ENCODE measurements around the gene SPRR3.

The SPRR3 gene, protein sequence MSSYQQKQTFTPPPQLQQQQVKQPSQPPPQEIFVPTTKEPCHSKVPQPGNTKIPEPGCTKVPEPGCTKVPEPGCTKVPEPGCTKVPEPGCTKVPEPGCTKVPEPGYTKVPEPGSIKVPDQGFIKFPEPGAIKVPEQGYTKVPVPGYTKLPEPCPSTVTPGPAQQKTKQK

DNA sequence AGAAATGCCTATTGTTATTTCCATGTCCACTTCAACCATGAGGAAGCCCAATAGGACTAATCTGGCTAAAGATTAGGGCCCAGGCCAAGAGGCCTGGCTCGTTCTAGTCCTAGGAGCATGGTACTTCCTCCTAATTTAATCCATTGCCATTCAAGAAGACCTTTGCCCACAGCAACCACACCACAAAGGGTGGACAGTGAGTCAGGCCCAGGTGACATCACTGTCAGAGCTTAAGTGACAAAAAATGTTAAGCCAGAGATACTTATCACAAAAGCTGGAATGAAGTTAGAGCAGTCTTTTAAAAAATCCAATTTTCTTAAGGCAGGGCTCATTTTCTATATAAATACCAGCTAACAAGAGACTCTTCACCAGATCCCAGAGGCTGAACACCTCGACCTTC, at the start of gene SPRR3:
Gene SPRR3, plus strand, starts transcription at position 368 of the 400 bp plus-strand sequence. CDS start 1,272 bp downstream, outside the sequence.
- no peak for DNase-seq

DNA sequence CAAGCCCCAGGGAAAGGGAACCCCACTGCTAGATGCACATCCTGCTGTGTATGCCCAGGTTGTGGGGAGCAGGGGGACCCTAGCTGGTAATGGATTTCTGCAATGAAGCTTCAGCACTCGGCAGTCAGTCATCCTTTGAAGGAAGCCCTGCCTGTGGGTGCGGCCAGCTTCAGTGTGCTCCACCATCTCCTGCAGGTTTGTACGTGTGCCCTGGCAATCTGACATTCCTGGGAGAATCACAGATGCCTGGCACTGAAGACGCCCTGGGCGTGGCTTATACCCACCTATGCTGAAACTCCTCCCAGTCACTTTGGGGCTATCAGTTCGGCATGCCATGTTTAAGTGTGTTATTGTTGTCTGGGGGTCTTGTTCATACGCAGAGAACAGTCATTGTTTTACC, 47.8 kb upstream of the SPRR3 start:
- no peak for DNase-seq

DNA sequence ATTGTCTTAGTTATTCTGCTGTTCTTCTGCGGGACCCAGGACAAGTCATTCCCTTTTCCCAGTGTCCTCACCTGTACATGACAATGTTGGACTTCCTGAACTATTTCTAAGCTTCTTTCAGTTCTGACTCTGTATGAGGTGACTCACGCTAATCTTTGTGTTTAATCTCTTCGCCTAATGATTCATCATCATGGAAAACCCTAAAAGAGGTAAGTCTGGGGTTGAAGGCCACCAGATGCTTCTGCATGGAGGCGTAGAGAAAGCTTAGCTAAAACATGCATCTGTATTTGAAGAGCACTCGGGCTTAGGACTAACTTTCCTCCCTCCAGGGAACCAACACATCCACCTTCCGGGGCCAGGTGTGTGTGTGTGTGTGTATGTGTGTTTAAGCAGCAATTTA, 47.1 kb upstream of the SPRR3 start:
- no peak for DNase-seq

DNA sequence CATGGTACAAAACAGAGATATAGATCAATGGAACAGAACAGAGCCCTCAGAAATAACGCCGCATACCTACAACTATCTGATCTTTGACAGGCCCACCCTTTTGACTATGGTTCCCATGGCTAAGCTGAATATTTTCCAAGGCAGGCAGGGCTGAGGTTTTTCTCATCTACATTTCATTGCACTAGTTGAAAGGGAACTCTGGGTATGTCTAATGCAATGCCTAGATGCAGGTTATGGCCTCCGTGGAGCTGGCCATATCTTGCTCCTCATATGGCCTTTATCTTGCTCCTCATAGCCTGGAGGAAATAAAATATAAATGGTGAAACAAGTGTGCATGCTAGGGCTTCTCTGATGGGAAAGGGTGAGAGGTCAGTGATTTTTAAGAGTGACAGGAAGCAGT, 44.0 kb upstream of the SPRR3 start:
- DNase-seq: no peak

DNA sequence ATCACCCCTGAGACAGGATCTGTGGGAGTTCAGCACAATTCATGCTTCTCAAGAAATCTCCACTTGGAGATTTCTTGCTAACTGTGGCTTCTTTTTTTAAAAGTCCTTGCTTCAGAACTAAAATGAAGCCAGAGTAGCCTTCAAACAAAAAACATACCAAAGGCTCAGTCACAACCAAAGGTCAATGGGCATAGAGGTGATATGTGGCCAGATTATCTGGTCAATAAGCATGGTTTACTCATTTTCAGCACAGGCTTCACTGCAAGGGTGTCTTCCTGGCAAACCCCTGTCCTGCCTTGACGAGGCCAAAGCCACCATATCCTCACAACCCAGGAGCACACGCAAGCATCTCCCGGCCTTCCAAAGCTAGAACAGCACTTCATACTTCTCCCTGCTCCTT, 42.3 kb upstream of the SPRR3 start:
- no peak for DNase-seq

DNA sequence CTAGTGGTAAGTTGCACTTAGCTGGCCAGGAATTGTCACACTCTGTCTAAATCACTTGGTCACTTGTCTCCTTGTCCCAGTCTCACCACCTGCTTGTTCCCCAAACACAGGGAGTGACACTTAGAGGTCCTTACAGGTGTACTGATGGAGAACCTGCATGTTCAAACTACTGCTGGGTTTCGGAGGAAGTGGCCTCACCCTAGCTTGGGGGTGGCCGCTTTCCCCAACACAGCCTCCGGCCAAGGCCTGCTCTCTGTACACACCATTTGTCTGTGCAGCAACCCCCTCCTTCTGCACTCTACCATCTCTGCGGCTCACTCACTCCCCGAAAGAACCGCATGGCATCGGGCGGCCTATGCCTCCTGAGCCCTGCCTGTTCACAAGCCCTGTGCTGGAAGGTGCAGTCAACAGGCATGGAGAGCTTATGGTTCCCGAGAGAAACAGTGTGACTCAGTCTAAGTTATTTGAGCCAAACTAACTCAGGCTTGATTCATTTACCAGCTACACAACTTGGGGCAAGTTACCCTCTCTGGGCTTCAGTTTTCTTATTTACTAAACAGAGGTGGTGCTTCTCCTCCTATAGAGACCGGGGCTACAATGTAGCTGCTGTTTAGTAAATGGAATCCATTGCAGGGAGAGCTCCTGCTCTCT, 41.6 kb upstream of the SPRR3 start:
- no peak for DNase-seq

DNA sequence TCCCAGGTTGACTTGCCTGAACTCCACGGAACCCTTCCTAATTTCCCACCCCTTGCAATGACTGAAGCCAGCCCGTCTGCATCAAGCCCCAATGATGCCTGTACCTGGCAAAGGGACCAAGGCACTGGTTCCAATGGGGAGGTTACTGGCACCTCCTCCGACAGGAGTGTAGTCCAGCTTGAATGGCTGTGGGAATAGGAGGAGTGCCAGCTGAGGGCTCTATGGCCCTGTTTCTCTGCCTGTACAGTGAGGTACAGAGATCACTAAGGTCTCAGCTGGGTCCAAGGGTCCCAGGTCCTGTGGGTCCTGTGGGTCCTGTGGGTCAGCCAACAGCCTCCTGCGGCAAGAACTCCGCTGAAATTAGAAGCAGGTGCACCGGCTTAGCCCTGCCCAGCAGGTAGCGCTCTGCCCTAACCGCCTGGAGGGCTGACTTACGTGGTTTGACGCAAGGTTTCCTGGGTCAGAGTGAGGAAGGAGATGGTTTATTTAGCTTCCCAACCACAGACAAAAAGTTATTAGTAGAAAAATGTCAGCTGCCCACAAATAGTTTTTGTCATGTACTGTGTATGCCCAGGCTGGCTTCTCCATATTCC, 41.0 kb upstream of the SPRR3 start:
- DNase-seq: no peak

DNA sequence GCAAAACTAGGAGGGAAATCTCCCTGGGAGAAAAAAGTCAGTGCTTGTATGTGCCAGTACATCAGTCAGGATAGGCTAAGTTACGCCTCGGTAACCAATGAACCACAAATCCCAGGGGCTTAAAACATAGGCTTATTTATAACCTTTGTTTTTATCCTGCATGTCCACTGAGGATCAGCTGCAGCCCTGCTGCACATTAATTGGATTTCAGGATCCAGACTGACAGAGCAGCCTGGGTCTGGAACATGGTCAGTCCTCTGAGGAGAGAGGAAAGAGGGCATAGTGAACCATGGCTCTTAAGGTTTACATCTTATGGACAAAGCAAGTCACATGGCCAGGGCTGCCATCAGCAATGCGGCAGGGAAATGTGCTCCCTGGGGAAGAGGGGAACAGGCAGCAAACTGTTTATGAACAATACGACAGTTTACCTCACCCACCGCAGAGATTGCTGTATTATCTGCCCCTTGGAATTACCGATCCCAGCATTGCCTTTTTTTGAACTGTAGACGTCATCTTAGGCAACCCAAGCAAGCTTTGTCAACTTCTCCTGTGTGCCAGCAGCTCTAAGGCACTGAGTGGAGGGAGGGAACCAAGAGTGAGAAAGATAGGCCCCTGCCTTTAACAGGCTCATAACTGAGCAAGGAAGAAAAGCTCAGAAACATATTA, 40.2 kb upstream of the SPRR3 start:
- no peak for DNase-seq

DNA sequence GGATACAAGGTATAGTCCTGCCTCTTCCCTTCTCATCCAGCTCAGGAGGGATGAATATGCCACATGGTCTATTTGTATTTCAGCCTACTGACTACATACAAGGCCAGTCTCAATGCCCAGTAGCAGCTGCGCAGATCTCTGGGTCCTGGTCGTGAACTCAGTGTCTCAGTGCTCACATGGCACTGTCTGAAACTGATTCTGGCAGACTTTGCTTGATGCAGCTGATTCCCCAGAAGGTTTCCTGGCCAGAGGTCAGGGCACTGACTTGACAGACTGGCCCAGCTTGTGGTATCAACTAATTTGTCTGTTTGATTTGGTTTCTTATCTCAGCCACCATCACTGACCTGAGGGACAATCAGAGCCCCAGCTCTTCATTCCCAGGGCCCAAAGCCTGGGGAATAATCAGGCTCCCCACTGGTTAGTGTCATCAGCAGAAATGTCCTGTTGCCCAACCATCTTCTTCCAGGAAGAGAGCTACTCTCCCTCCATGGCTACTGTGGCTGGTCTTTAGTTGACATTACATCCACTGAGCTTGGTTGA, 38.6 kb upstream of the SPRR3 start:
- DNase-seq: no peak

DNA sequence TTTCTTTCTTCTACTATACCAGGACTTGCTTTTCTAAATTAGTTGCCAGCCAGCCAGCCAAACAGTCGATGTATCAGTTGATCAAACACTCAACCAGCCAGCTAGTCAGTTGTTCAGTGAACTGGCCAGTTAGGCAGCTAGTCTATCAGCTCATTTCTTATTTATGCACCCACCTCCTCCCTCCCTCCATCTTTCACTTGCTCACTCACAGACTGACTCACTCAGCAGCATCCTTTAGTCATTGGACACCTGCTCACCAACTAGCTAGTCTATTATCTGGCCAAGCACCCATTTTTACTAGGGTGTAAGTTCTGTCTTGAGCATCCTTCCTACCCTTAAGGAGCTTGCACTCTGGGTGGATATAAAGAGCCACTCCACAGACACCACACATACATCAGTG, 37.0 kb upstream of the SPRR3 start:
- DNase-seq: no peak

DNA sequence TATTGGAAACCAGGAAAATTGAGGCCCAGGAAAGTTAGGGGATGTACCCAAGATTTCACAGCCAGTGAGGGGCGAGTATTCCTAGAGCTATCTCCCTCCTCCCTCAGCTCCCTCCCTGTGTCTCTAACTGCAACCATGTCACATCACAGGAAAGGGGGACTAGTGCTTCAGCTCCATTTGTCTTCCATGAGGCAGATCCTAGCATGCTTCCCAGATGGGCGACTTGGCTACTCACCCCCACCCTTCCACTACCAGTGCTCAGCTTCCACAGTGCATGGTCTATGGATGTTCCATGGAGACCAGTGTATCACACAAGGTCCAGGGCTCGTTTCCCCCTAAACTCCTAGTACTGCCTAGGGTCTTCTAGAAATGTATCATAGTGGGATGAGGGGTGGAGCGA, 35.7 kb upstream of the SPRR3 start:
- no peak for DNase-seq

DNA sequence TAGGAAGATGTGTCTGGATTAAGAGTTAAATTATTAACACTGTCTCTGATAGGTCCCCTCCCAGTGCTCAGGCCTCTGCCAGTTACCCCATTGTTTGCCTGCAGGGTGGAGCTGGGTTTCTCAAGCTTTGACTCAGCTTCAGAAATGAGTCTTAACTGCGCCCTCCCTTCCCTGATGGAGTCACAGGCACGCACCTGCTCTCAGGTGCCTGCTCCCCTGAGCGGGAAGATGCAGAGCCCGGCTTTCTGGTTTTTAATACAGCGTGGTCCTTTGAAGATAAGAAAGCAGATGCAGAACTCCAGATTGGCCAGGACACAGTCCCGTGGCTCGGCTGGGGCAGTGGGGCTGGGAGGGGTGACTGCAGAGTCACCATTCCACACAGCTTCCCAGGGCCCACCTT, 34.3 kb upstream of the SPRR3 start:
- DNase-seq: no peak

DNA sequence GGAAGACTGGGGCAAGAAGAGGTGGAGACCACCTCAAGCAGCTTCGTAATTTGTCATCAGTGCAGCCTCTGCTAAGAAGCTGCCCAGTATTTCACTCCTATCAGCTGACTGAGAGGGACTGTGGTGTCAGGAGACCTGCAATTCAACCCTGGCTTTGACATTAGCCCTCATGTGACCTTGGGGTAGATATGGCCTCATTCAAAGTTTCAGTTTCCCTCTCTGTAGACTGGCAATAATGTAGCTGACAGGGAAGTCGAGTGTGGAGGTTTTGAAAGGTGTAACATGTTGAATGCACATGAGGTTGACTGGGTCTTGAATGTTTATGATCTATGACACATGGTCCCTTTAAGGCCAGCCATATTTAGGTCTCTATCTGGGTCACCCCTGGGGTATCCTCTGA, 33.3 kb upstream of the SPRR3 start:
- DNase-seq: no peak

DNA sequence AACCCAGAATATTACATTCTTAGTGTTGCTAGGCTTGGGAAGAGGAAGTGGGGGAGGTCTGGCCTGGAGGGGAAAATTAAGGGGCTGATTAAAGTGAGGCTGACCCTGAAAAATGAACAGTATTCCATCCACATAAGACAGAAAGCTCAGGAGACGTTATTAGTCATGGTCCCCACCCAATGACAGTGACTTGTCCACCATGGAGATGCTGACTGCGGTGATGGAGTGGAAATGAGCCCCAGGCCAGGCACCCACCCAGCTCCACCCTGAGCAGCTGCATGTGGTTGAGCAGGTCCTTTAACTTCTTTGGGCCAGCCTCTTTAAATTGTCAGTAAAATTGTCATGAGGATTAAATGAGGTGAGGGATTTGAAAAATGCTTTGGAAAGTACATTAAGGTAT, 32.5 kb upstream of the SPRR3 start:
- no peak for DNase-seq

DNA sequence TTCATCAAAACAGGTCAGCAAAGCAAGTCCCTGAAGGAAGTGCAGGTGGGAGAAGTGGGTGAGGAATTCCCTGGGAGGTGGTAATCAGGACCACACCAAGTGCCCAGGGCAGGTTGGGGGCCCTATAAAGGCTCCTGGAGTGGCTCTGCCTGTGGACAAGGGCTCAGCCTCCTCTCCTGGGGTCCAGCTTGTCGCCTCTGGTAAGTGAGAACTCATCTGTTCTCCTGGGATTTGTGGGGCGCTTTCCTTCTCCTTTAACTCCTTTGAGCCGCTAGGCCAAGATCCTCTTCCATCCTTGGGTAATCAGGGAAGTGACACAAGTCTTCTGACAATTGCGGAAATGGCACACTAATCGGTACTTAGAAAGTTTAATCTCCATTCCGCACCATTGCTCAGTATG, 31.1 kb upstream of the SPRR3 start, which contains the start of gene SPRR4:
Gene SPRR4, plus strand, starts transcription at position 154 of the 400 bp plus-strand sequence. CDS start 1,243 bp downstream, outside the sequence.
- DNase-seq: no peak

DNA sequence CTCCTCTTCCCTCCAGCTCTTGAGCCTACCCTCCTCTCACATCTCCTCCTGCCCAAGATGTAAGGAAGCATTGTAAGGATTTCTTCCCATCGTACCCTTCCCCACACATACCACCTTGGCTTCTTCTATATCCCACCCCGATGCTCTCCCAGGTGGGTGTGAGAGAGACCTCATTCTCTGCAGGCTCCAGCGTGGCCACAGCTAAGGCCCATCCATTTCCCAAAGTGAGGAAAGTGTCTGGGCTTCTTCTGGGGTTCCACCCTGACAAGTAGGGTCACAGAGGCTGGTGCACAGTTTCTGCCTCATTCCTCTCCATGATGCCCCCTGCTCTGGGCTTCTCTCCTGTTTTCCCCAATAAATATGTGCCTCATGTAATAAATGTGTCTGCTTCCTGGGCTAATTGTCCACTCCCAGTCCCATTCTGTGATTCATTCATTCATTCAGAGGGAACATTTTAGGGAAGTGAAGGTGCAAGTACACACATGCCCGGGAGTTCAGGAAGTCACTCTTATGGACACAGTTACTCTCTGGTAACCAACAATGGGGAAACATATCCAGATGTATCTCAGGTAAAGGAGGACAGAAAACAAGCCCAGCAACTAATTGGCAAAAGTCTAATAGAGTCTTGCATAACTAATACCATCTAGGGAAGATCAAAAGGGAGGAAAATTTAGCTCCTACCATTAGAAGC, 29.2 kb upstream of the SPRR3 start:
- DNase-seq: no peak

DNA sequence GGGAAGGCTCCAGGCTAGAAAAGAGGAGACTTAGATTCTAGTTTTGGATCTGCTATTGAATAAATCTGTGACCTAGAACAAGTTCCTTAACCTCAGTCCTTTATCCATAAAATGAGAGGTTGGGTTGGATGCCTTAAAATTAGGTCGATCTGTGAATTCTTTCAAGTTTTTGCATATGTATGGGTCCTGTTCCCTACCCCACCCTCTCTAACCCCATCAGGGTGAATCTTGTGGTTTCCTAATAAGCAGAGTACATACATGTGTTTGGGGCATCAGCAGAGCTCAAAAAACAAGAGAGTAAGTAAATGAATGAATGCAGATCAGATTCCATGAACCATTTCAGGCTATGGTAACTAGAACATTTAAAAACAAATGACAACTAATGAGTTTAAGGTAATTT, 24.9 kb upstream of the SPRR3 start:
- no peak for DNase-seq

DNA sequence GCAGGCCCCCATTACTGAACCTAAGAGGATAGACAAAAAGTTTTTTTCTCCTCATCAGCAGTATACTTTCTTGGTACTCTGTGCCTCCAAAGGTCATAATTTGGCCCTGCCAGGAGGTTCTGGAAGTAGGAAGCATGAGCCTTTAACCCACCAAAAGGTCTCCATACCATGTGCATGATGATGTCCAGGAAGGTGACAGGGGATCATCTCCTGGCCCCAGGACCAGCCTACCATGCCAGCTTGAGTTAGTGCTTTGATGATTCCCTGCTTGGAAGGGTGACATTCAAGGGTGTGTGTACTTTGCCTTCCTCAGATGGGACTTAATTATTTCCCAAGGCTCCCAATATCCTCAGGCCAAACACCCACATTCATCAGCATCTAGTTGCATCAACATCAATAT, 23.9 kb upstream of the SPRR3 start:
- no peak for DNase-seq

DNA sequence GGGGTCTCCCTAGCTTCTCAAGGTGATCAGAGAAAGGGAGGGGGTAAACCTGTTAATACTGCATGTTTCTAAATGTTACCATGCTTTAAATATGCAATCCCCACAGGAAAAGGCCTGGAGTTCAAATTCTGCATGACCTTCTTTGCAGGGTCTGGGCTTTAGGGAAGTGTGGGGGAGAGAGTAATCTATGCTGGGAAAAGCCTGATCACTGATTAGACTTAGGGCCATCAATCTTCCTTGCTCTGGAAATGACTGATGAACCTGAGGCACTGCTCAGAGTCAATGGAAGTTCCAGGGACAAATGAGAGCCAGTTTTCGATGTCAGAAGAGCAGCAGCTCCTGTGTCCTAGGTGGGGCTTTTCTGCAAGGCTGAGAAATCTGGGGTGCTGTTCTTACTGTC, 20.9 kb upstream of the SPRR3 start:
- DNase-seq: no peak

DNA sequence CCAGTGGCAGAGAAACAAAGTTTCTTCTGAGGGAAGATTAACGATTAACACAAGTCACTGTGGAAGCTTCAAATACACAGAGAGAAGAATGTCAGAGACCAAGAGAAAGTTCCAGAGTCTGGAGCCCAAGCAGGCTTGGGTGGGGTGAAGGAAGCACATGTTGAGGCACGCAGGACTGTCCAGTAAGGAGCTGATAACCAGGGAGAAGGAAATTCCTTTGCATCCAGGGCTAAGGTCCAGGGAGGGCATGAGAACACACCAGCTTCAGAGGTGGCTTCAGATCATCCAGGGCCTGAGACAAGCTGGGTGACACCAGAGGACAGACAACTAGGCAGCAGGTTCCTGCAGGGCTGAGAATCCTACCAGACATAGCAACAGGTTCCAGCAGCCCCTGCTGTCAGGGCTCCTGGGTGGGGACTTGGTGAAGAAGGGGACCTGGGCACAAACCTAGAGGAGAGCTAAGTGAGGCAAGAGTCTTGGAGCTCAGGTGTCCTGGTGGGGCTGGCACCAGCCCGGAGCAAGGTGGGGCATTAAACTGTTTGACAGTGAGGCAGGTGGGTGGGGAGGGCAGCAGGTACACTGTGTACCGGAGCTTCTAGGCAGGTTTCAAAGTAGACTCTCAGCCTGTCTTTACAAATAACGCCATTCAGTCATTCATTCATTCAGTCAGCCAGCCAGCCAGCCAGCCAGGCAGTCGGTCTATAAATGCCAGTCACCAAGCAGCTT, 20.2 kb upstream of the SPRR3 start:
- DNase-seq: no peak

DNA sequence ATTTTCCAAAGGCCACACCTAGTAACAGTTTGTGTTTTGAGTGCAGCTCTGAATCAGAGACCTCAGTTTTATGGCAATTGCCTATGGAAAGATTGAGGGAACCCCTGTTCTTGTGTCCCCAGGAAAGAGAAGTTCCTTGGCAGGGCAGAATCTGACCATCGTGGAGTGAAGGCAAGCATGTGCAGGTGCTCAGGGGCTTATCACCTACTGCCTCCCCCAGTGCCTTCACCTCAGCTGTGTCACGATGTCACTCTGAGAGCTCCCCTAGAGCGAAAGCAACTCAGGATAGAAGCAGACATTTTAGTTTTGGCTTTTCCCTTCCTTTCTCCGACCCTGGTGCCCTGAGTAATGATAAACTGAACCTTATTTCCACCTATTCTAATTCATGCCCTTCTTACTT, 19.5 kb upstream of the SPRR3 start:
- no peak for DNase-seq

DNA sequence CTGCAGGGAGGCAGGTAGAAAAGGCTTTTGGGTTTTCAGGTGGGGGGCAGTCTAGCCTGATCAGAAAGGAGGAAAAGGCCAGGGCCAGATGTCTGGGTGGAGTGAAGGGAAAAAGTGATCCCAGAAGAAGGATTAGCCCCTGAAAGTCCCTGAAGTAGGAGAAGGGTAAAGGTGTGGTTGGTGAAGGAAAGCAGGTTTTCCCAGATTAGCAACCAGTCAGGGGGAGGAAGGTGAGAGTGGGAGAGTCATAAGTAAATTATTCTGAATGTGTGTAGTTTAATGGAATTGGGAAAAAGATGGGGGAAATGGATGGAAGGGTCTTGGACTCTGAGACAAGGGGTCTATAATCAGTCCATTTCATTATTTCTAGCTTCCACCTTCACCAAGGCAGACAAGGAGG, 18.3 kb upstream of the SPRR3 start:
- DNase-seq: no peak

DNA sequence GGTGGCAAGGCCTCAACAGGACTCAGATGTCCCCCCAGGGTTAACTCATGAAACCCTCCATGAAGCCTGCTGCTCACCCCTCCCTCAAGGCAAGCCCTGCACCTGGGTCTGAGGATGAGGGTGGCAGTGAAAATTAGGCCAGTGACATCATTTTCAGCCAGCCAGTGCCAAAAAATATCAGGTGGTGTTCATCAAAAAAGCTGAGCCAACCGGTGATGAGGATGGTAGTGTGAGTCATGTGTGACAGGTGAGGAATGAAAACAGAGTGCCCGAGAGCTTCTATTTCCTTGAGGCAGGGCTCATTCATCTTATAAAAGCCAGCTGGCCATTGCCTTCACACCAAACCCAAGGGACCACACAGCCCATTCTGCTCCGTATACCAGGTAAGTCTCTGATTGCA, 17.8 kb upstream of the SPRR3 start, which contains the start of gene SPRR1A:
Gene SPRR1A, plus strand, starts transcription at position 339 of the 400 bp plus-strand sequence. CDS start 1,150 bp downstream, outside the sequence.
- DNase-seq: no peak
